ENCODE results near the gene ARHGEF19.
A peak's percentile ranks its signal among the peaks of the same experiment; 100 is the strongest.
"Not testable (repeated sequence)": the region's sequence is repeated elsewhere in the genome, so short reads cannot be mapped to it uniquely, and the experiment has no call there.

Gene ARHGEF19

DNA sequence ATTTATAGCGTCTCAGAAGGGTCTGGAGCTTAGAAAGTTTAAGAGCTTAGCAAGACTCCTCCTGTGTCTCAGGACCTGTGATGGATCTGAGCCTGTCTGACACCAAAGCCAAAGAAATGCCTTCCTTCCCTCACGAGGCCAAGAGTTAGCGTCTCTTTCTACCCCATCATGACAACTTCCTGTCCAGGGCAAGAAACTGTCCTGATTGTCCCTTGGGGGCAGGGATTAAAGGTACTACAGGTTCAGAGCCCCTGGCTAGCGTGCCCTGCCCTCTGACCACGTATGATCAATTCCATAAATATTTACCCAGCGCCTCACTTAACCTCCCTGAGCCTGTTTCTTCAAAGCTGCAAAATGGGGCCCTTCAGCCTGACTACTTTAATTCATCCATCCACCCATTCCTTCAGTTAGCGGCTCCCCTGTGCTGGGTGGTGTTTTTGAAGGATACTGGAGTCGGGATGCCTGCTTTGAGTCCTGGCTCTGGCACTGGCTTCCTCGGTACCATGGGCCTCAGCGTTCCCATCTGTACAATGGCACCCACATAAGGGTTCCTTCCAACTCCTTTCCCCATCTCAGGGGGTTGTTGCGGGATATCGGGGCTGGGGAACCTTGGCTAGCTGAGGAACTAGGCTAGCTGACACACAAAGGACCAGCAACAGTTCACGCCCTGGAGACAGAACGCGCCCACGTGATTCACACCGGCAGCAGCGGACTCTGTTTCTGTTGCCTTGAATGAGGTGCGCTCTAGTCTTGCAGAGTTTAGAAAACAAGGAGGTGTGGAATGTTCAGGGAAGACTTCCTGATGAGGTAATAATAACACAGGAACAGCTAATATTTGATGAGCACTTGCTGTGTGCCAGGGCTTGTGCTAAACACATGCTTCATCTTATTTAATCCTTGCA, 33.6 kb downstream of the ARHGEF19 start:
- no peak for DNase-seq

DNA sequence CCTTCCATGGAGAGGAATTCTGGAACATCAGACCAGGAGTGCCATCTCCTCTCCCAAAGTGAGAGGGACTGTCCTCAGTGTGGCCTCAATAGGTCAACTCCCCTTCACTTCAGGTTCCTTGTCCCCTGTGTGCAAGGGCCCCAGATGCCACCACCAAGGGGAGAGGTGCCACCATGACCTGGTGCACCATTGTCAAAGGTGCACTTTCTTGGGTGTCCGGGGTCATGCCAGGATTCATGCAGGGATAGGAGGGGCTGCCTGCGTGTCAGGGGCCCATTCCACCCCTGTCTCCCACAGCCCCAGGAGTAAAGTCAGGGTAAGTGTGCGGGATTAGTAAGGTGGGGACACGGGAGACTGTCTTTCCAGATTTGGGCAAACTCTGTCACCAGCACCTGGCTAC, 35.1 kb downstream of the ARHGEF19 start:
- no peak for DNase-seq

DNA sequence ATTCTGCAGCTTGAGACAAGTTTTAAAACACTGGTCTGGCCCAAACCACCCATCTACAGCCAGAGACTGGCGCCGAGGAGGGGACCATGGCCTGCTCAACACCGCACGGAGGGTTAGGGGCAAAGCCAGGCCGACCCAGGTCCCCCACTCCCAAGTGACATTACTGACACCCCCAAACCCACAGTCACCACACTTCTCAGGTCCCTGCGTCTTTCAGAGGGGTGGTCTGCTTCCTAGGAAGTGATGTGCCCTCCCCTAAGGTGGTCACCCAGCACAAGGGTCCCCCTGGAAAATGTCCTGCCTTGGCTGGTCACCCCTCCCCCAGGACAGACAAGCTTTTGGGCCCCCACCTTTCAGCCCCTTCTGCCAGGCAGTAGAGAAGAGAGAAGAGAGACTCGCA, 35.8 kb downstream of the ARHGEF19 start:
- no peak for DNase-seq

DNA sequence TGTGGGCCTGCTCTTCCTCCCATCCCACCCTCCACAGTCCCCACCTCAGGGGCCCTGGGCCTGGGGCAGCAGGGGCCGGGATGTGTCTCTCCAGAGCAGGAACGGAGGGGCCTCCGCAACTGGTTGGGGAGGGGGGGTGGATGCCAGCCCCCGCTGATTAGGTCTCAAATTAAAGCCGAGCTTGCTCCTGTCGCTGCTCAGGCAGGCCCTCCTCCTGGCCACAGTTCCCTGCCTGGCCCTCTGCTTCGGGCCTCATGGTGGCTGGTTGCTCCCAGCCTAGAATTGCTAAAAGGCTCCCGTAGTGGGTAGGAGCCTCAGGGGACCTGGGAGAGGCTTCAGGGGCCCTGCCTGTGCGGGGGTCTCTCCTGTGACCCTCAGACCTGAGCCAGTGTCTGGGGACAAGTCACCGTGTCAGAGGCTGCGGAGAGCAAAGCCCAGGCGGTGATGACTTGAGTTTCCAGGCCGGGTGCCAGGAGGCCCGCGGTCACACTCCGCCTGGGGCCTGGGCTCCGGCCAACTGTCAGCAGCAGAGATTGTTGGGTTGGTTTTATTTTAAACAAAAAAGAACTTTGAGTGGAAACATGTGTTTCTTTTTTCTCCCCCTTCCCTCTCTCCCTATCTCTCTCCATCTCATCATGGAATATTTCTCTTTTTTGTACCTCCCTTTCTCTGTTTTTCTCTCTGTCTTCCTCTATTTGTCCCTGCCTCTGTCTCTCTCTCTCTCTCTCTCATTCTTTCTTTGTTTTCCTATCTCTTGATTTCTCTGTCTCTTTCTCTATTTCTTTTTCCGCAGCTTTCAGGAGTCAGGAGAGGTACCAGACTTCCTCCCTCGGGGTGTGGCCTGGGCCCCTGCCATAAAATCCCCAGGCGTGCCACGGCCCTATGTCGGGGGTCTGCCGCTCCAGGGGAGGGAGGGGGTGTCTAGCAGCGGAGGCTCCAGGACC, 36.6 kb downstream of the ARHGEF19 start:
- no peak for DNase-seq

DNA sequence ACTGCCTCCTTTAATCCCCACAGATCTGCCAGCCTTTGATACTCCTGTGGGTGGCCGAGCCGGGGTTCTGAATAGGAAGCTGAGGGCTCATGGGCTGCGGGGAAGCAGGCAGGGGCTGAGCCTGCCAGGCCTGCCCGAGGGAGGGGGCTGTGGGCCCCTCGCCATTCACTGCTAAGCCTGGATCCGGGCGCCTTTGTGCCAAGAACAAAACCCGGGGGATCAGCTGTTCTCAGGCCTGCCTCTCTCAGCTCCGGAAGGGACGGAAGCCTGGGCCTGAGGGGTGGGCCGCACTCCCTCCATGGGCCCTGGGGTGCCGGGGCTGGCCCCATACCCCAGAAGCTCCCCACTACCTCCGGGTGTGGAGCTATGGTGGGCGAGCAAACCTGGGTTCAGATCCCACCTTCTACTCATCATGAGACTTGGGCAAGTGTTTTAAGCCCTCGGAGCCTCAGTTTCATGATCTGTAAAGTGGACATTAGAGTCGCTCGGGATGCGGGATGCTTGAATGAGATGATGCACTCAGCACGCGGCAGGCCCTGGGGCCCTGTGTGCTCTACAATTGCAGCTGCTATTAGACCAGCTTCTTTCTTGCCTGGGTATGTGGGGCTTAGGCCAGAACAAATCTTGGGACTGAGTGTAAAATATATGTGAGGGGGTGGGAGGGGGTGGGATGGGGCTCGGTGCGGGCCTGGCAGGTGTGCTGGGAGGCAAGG, 37.4 kb downstream of the ARHGEF19 start:
- no peak for DNase-seq

DNA sequence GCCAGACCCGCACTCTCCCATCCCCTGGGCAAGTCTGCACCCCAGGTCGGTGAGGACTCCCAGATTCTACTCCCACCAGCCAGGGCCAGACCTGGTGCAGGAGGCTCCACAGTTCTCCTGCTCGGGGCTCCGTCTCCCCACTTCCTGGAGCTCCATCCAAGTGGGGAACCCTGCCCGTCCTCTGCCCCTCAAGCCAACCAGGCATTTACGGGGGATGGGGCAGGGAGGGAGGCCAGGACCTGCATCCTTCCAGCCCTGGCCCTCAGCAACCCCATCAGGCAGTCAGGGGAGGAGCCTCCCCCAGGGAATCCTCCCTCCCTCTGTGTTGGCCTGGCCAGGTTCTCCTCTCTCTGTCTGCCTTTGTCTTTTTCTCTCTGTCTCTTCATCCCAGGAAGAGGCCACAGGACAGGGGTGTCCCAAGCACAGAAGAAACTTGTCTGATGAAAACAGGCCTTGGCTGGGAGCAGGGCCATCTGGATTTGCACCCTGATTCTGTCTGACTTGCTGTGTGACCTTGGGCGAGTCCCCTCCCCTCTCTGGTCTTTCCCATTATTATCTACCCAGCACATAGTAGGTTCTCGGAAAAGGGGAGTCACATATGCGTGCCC, 38.1 kb downstream of the ARHGEF19 start:
- DNase-seq = no peak

DNA sequence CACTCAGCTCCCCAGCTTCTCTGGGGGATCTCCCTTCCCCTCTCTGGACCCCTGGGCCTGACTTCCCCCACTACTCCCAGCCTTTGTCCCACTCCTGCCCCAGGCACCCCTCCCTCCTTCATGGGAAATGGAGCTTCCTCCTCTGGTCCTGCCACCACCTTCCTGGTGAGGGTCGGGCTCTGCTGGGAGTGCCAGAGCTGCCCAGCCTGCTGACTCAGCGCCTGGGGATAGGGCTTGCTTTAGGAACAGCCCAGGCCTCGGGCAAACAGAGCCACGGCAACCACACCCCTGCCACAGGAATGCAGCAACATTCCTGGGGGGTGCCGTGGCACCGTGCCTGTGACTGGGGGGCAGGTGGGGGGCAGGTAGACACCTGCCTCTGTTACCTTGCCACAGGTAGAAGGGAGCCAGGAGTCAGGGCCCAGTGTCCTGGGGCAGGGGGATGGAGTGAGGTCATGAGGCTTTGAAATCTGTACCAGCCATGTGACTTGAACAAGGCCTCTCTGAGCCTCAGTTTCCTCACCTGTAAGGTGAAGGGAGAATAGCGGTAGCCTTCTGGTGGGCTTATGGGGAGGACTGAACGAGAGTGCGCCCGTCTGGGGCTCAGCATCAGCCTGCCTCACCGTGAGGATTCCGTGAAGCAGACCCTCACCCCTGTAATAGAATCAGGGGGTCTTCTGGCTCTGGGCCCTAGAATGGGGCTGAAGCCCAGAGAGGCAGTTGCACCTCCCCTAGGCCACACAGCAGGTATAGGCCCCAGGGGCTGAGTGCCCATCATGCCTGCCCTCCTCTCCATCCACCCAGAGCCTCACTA, 38.8 kb downstream of the ARHGEF19 start:
- DNase-seq = no peak

DNA sequence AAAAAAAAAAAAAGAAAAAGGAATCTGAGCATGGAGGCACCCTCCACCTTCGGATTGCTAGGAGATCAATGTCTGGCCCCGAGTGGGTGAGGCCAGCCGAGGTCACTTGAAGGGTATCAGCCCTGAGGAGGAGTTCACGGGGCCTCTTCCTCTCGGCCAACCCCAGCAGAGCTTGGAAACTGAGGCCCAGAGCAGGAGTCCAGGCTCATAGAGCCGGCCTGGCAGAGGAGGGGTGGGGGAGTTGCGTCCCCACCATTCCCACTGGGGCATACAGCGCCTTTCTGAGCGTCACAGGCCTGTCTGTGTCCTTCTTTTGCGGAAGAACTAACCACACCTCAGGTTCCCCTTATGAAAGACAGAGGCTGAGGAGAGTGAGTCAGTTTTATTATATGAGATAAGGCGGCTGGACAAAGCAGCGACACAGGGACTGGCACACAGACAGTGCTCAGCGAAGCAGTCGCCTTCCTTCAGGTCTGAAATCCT, 39.4 kb downstream of the ARHGEF19 start:
- no peak for DNase-seq

DNA sequence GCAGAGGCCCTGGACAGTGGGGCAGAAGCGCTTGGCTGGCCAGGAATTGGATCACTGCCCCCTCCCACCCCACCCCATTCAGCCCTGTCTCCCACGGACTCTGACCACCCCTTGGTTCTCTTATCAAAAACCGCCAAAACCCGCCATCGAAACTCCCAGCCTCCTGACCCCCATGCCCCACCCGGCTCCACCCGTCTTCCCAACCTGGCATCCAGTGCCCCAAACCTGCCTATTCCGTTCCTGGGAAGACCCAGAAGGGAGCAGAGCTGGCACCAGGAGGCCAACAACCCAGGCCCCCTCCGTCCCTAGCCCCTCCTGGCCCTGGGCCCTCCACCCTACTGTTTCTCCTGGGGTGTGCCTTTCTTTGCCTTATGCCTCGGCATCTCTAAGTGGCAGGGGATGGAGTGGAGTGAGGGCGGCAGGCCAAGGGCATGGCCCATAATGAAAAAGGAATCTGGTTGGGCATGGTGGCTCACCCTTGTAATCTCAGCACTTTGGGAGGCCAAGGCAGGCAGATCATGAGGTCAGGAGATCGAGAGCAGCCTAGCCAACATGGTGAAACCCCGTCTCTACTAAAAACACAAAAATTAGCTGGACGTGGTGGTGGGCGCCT, 40.1 kb downstream of the ARHGEF19 start:
- DNase-seq = no peak

DNA sequence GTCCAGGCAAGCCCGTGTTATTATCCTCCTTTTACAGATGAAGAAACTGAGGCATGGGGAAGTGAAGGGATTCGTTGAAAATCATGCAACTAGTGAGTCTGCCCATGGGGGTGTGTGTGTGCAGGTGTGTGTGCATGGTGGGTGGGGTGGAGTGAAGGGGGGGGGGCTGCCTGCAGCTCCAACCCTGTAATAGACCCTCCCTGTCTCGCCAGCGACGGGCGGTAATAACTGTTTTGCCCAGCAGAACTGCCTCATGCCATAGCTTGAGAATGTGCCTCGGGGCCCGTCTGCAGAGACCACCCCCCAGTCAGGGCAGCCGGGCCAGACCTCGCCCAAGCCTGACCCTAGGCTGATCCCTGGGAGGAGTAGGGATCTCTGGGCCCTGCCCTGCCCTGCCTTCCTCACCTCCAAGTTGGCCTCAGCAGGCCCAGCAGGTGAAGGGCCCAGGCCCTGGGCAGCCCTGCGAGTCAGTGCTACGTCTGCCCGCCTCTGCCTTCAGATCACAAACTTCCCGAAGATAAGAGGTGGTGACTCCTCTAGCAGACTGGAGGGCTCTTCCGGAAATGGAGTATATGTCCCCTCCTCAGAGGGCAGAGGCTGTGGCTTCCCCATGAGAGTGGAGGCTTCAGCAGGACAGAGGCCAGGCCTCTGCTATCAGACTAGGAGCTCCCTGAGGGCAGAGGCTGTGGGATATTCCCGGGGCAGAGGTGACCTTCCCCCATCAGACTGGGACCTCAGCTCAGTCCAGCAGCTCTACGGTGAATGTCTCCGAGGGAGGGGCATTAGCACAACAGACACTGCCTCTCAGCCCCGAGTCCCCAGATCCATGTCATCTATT, 40.9 kb downstream of the ARHGEF19 start:
- no peak for DNase-seq

DNA sequence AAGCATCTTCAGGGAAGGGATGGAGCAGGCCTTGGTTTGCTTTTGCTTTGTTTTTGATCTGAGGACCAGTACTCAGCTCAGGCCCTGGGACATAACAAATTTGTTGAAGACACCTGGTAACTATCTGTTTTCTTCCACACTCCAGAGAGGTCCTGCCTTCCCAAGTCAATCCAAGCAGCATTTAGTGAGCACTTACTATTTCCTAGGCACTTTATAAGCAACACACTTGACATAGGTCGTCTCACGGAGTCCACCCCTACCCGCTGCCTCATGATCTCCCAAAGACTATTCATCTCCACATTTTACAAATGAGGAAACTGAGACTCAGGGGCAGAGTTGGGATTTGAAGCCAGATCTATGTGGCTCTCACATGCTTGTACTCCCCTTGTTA, 42.2 kb downstream of the ARHGEF19 start:
- no peak for DNase-seq

DNA sequence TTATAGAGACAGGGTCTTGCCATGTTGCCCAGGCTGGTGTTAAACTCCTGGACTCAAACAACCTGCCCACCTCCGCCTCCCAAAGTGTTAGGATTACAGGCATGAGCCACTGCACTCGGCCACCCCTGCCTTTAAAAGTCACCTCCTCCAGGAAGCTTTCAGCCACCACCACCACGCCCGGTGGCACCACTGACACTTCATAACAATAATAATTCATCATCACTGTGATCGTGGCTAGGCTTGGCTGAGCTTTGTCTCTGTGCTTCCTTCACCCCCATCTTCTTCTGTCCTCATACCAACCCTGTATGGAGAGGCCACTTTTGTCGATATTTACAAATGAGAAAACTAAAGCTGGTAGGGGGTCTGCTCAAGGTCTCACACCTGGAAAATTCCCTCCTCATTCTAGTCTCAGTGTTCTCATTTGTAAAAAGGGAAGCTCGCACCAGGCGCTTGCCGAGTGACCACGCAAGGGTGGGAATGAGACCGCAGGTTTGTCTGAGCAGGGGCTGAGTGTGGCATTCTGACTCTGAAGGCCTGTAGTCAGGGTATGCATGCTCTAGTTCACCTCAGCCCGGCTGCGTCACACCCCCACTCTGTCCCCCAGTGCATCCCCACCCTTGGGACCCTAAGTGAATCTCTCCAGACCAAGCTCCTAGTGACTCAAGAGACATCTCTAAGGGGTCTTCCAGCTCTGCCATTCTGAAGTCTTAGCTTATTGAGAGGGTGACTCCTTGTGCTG, 43.7 kb downstream of the ARHGEF19 start:
- peak; percentile 13 for DNase-seq

DNA sequence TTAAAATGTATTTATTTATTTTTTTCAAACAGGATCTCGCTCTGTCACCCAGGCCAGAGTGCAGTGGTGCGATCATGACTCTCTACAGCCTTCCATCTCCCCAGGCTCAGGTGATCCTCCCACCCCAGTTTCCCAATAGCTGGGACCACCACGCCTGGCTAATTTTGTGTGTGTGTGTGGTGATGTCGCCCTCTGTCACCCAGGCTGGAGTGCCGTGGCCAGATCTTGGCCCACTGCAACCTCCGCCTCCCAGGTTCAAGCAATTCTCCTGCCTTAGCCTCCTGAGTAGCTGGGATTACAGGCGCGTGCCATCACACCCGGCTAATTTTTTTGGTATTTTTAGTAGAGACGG, 44.3 kb downstream of the ARHGEF19 start:
- not testable (repeated sequence) for DNase-seq

DNA sequence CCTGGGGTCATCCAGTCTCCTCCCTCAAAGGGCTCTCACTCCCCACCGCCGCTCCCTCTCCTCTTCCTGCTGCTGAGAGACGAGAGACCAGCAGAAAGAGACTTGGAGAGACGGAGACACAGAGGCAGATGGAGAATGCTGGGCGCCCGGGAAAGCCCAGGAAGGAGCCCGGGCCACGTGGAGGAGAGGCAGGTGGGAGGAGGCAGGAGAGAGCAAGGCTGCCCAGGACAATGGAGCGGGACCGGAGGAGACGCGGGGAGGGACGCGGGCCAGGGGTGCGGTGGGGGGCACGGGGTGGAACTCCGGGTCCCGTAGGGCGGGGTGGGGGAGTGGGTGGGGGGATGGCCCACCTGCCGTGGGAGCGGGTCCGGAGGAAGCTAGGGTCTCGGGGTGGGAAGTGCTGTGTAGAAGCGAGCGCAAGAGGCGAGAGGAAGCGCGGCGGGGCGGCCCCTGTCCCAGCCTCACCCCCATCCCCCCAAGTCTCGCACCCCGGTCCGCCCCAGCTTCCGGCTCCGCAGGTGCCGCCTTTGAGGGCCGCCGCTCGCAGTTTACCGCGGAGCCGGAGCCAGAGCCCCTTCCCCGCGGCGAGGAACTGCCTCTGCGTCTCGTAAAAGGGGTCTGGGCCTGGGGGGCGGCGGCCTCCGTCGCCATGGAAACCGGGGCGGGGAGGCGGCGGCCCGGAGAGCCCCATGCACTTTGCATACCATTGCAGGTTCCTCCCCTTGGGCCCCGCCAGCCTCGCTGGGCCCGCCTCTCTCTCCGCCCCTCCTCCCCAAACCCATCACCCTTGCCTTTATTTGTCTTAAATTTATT, 44.9 kb downstream of the ARHGEF19 start:
- peak; percentile 78 for DNase-seq

DNA sequence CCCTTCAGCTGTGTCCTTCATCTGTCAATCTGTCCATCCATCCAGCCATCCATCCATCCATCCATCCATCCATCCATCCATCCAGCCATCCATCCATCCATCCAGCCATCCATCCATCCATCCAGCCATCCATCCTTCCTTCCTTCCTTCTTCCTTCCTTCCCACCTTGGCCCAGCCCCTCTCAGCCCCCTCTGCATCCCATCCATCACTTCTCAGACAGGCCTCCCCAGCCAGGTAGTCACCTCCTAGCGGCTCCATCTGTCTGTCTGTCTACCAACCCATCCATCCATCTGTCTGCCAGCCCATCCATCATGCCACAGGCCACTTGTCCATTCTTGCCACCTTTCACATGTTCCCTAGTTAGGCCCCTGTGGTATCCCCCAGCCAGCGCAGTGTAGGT, 46.3 kb downstream of the ARHGEF19 start:
- DNase-seq = no peak

DNA sequence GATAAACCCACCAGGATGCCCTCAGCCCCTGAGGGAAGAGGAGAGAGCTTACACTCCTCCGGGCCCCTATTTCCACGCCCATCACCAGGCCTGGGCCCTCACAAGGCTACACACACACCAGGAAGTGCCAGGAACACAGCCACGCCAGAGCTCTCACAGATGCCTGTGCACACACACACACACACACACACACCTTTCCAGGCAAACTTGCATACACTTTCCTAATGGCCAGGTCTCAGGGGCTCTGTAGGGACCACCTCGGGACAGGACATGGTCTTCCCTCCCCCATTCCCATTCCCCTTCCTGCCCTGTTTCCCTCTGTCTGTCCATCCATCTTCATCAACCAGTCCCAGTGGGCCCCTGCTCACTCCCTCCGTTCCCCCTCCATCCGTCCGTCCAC, 46.9 kb downstream of the ARHGEF19 start:
- no peak for DNase-seq

DNA sequence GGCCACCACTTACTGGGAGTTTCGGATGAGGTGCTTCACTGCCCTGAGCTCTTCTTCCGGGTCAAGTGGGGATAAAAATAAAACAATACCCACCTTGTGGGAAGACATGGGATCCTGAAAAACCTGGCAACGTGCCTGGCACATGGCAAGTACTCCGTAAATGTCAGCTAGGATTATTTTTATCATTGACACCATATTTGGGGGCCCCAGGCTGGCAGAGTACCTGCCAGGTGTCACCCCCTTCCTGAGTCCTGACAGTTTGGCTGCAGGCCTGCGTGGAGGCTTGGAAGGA, 47.4 kb downstream of the ARHGEF19 start:
- DNase-seq = no peak

DNA sequence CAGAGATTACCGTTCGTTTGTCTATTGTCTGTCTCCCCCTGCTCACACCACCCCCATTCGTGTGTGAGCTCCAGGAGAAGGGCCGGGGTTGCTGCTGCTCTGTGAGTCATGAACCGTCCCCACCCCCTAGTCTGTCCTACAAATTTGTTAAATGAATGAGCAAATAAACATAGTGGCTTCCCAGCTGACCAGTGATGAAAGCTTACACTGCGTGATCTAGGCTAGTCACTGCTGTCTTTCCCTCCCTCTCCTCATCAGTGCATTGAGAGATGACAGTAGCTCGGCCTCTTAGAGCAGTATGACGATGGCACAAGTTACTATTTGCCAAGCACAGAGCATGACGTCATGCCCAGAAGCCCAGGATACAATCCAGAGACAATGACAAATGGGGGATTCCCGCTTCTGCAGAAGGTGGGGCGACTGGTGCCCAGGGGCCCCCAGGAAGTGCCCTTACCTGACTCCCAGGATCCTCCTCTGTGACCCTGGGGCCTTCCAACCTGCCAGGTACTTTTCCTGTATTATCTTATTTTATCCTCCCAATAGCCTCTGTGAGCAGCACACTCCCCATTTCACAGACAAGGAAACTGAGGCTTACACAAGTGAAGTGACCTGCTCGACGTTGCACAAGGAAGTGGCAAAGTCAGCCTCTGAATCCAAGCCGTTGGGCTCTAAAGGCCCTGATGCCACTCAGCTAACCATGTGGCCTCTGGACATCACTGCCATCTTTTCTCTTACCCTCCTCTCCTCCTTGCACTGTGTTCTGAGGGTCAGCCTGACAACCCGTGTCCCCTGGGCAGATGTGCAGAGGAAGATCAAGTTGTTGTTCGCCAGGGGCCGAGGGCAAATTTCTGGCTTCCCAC, 48.0 kb downstream of the ARHGEF19 start:
- DNase-seq = no peak

All from CD4-positive, alpha-beta T cell treated with Interleukin-17A for 1 hour (primary cell).